Measurements from ENCODE around the gene MINDY3.
"Not testable (repeated sequence)": the region's sequence is repeated elsewhere in the genome, so short reads cannot be mapped to it uniquely, and the experiment has no call there.

MINDY3 gene

DNA sequence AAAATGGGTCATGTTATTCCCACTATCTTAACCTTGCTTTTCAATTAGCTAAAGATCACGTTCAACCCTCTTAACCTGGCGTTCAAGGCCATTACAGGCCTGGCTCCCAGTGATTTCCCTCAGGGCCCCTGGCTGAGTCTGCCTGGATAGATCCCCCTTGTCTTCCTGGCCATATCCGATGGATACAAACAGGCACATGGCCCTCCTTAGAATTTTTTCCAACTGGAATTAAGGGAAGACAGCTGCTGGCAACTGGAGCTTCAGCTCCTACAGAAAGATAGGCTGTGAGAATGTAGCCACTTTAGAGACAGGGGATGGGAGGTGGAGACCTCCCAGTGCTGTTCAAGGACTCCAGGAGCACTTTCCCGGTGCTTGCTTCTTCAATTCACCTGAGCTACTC lies 77.5 kb downstream of the MINDY3 start:
- no peak for DNase-seq (ENCODE audit: low read depth)
- H3K4me3 ChIP-seq (ENCODE audit: low read depth, low read length), result no peak overlapping the region
- TF ChIP-seq, protein P1, sequence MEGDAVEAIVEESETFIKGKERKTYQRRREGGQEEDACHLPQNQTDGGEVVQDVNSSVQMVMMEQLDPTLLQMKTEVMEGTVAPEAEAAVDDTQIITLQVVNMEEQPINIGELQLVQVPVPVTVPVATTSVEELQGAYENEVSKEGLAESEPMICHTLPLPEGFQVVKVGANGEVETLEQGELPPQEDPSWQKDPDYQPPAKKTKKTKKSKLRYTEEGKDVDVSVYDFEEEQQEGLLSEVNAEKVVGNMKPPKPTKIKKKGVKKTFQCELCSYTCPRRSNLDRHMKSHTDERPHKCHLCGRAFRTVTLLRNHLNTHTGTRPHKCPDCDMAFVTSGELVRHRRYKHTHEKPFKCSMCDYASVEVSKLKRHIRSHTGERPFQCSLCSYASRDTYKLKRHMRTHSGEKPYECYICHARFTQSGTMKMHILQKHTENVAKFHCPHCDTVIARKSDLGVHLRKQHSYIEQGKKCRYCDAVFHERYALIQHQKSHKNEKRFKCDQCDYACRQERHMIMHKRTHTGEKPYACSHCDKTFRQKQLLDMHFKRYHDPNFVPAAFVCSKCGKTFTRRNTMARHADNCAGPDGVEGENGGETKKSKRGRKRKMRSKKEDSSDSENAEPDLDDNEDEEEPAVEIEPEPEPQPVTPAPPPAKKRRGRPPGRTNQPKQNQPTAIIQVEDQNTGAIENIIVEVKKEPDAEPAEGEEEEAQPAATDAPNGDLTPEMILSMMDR (IDR thresholded peaks at IDR 0.05; ENCODE audit: low read depth, low read length, missing control alignments), result no peak

- TF ChIP-seq, protein P1 (IDR thresholded peaks at IDR 0.05; ENCODE audit: low read depth, low read length, missing control alignments), result no peak
- DNase-seq (ENCODE audit: low read depth), result no peak
Observed at GRCh38 chr10:15781381-15781960, 78.8 kb downstream of the MINDY3 start.

DNA sequence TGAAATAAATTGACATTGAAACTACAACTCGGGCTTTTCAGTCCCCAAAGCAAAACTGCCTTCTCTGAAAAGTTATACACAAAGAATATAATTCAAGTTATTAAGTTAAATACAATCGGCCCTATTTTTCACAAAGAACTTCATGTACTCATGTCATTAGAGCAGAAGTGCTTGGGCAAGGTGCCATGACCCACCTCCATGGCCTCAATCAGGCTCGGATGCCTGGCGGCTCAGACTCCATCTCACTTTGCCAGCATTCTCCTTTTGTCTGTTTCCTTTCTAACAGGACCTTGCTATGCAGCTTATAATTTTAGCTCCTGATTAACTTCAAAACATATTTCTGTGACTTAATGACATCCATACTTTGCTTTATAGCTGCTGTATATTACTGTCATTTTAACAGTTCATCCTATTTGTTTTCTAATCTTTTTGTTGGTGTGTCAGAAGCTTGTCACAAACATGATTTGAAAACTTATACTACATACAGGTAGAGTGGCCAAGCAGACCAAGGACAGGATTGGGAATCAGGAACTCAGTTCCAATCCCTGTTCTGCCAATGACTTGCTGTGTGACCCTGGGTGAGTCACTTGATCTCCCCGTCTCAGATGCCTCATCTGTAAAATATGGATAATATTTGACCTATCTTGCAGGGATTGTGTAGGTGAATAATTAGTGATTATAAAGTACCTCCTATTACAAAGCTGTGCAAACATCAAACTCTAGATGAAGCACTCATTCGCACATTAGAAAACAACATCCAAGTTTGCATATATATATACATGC lies 79.8 kb downstream of the MINDY3 start:
- DNase-seq (ENCODE audit: low read depth), result no peak
- H3K4me3 ChIP-seq (ENCODE audit: low read depth, low read length), result no peak overlapping the region
- TF ChIP-seq, protein P1 (IDR thresholded peaks at IDR 0.05; ENCODE audit: low read depth, low read length, missing control alignments), result no peak

More at GRCh38 chr10:15781381-15781960, 78.8 kb downstream of the MINDY3 start:
- H3K4me3 ChIP-seq (ENCODE audit: low read depth, low read length), result no peak overlapping the region

- DNase-seq (ENCODE audit: low read depth), result no peak
- TF ChIP-seq, protein P1 (IDR thresholded peaks at IDR 0.05; ENCODE audit: low read depth, low read length, missing control alignments), result no peak
- no peak overlapping the region for H3K4me3 ChIP-seq (ENCODE audit: low read depth, low read length)
Observed at GRCh38 chr10:15775513-15775912, 84.8 kb downstream of the MINDY3 start.

- not testable (repeated sequence) for H3K4me3 ChIP-seq (ENCODE audit: low read depth, low read length); DNase-seq (ENCODE audit: low read depth)
Observed at GRCh38 chr10:15774534-15774933, 85.8 kb downstream of the MINDY3 start.

- TF ChIP-seq, protein P1 (IDR thresholded peaks at IDR 0.05; ENCODE audit: low read depth, low read length, missing control alignments), result no peak
- H3K4me3 ChIP-seq (ENCODE audit: low read depth, low read length), result no peak overlapping the region
- DNase-seq (ENCODE audit: low read depth), result no peak
Observed at GRCh38 chr10:15764892-15765454, 95.3 kb downstream of the MINDY3 start.

GRCh38 chr10:15763006-15763405 lies 97.3 kb downstream of the MINDY3 start:
- TF ChIP-seq, protein P1 (IDR thresholded peaks at IDR 0.05; ENCODE audit: low read depth, low read length, missing control alignments), result no peak
- DNase-seq (ENCODE audit: low read depth), result no peak

GRCh38 chr10:15762239-15762638 lies 98.1 kb downstream of the MINDY3 start:
- DNase-seq (ENCODE audit: low read depth); H3K4me3 ChIP-seq (ENCODE audit: low read depth, low read length): not testable (repeated sequence)

More at GRCh38 chr10:15763006-15763405, 97.3 kb downstream of the MINDY3 start:
- H3K4me3 ChIP-seq (ENCODE audit: low read depth, low read length), result no peak overlapping the region

DNA sequence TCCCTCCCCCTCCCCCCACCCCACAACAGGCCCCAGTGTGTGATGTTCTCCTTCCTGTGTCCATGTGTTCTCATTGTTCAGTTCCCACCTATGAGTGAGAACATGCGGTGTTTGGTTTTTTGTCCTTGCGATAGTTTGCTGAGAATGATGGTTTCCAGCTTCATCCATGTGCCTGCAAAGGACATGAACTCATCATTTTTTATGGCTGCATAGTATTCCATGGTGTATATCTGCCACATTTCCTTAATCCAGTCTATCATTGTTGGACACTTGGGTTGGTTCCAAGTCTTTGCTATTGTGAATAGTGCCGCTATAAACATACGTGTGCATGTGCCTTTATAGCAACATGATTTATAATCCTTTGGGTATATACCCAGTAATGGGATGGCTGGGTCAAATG lies 99.1 kb downstream of the MINDY3 start:
- not testable (repeated sequence) for H3K4me3 ChIP-seq (ENCODE audit: low read depth, low read length); DNase-seq (ENCODE audit: low read depth)

Measured in GM12864 (cell line).